Mesendoderm (in vitro differentiated cells): Measurements from ENCODE around the gene ZER1. TPM values are rescaled to one million over a fixed set of nuclear protein-coding genes. Genes with fewer than 3 reads are reported as not detected.

Experiments
- DNase-seq: peaks from one replicate; pipeline ENCODE4 v3.0.0; 2013
- H2AK5ac ChIP-seq: 2 replicates; pipeline ENCODE4 v1.6.1; 2013; ENCODE audit warnings: low read length, inconsistent platforms
- H2BK120ac ChIP-seq: 2 replicates; pipeline ENCODE4 v1.6.1; 2013; ENCODE audit warnings: low read depth, mild to moderate bottlenecking, low read length, moderate library complexity, mixed read lengths
- H2BK15ac ChIP-seq: replicated peaks from 2 replicates; pipeline ENCODE4 v1.6.1; 2013; ENCODE audit warnings: low read depth, mild to moderate bottlenecking, moderate library complexity
- H2BK5ac ChIP-seq: 2 replicates; pipeline ENCODE4 v1.6.1; 2013; ENCODE audit warnings: low read length, inconsistent platforms
- H3K18ac ChIP-seq: 2 replicates; pipeline ENCODE4 v1.6.1; 2013; ENCODE audit warnings: mild to moderate bottlenecking, low read length, mixed read lengths
- H3K23ac ChIP-seq: one replicate; pipeline ENCODE4 v1.6.1; 2013; ENCODE audit warnings: low read length
- H3K27ac ChIP-seq: 2 replicates; pipeline ENCODE4 v1.5.1; 2013; ENCODE audit warnings: low read depth, mild to moderate bottlenecking, inconsistent platforms, low read length, moderate library complexity
- H3K27me3 ChIP-seq: 2 replicates; pipeline ENCODE4 v1.6.1; 2013; ENCODE audit warnings: low read length, control low read depth, mild to moderate bottlenecking, inconsistent platforms; ENCODE audit not compliant: insufficient read depth, poor library complexity
- H3K36me3 ChIP-seq: 2 replicates; pipeline ENCODE4 v1.6.1; 2013; ENCODE audit warnings: low read length, inconsistent platforms; ENCODE audit not compliant: control insufficient read depth, insufficient read depth
- H3K4ac ChIP-seq: one replicate; pipeline ENCODE4 v1.6.1; 2013; ENCODE audit warnings: low read depth, mild to moderate bottlenecking, low read length, moderate library complexity
- H3K4me1 ChIP-seq: 2 replicates; pipeline ENCODE4 v1.6.1; 2013; ENCODE audit warnings: low read depth, low read length, inconsistent platforms; ENCODE audit not compliant: control insufficient read depth
- H3K4me2 ChIP-seq: 2 replicates; pipeline ENCODE4 v1.6.1; 2013; ENCODE audit warnings: low read length
- H3K4me3 ChIP-seq: 2 replicates; pipeline ENCODE4 v1.5.1; 2013; ENCODE audit warnings: mild to moderate bottlenecking, low read length
- H3K56ac ChIP-seq: one replicate; pipeline ENCODE4 v1.6.1; 2013; ENCODE audit warnings: low read length
- H3K79me1 ChIP-seq: 2 replicates; pipeline ENCODE4 v1.6.1; 2013; ENCODE audit warnings: low read length, inconsistent platforms
- H3K79me2 ChIP-seq: 2 replicates; pipeline ENCODE4 v1.6.1; 2013; ENCODE audit warnings: mild to moderate bottlenecking, low read length; ENCODE audit not compliant: control insufficient read depth, insufficient read depth
- H3K9ac ChIP-seq: 2 replicates; pipeline ENCODE4 v1.6.1; 2013; ENCODE audit warnings: low read length, inconsistent platforms
- H4K5ac ChIP-seq: one replicate; pipeline ENCODE4 v1.6.1; 2013; ENCODE audit warnings: low read length
- H4K8ac ChIP-seq: one replicate; pipeline ENCODE4 v1.6.1; 2013; ENCODE audit warnings: low read depth, mild to moderate bottlenecking, control low read depth, low read length, moderate library complexity
- WGBS: extraction: QIAGEN DNeasy Blood & Tissue Kit; methylation state at CpG from one replicate; pipeline ENCODE4 v1.1.7; 2013; ENCODE audit warnings: low lambda C conversion rate, missing lambda C conversion rate; ENCODE audit not compliant: insufficient coverage; ENCODE audit errors: extremely low coverage; 5-methylcytosine and 5-hydroxymethylcytosine counted together
- small RNA-seq: library from polyadenylated mRNA; stranded (forward); fragments of <200 nt; extraction: miRNeasy Mini kit (QIAGEN cat#:217004); gene quantifications from one replicate; pipeline ENCODE3, GENCODE V24; 2013; ENCODE audit not compliant: insufficient read depth

The ZER1 gene

DNA sequence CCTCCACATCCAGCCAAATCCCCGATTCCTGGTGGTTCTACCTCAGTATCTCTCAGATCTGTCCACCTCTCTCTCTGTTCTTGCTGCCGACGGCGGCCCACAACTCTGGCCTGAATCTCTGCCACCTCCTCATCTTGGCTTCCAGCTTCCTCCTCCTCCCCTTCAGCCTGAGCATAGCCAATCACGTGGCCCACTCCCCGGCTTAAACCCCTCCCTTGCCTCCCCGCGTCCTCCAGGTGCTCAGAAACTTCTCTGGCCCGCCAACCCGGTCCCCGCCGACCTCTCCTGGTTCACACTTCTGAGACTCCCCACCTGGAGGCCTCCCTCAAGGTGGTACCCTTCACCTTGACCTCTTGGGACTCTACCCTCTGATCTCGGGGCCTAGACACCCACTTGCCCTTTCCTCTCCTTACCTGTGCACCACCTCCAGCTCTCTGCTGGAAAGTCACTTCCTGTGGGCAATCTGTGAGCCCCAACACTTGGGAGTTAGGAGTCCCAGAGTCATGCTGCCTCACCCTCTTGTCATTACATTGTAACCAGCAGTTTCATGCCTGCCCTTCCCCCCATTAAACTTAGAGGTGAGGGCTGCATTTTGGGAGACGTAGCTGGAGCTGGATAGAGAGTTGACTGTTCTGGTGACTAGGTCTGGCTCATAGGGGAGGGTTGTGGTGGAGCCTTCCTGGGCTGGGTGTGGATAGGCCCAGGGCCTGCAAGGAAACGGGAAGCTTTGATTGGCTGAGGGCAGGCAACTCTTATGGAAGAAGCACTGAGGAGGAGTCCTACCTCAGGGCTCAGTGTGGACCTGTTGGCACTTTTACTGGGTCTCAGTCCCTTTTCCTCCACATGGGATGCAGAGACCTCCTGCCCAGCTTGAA is 87.2 kb downstream of the ZER1 start:
- Histone ChIP-seq H3K23ac (peak overlapping the region; percentile 85), H3K4ac (peak overlapping the region; percentile 76), H2AK5ac (peak overlapping the region; percentile 94), H3K9ac (peak overlapping the region; percentile 96), H2BK5ac (peak overlapping the region; percentile 98), H3K79me1 (peaks cover 10% of the 10 kb centered on the region), H3K27ac (peak overlapping the region; percentile 91), H2BK120ac (no peak overlapping the region), H3K4me1 (peaks cover 7% of the 10 kb centered on the region), H4K5ac (no peak overlapping the region), H3K36me3 (no peaks in the 10 kb centered on the region), H3K27me3 (no peaks in the 10 kb centered on the region), H3K4me2 (peak overlapping the region; percentile 100), H3K56ac (peak overlapping the region; percentile 94), H3K18ac (peak overlapping the region; percentile 77), H3K79me2 (peaks cover 42% of the 10 kb centered on the region), H4K8ac (no peak overlapping the region), H2BK15ac (no peak overlapping the region), H3K4me3 (peak overlapping the region; percentile 89)
- no CpG with 5 or more reads among the region's 15 CpGs for WGBS
- DNase-seq: peak; percentile 96

DNA sequence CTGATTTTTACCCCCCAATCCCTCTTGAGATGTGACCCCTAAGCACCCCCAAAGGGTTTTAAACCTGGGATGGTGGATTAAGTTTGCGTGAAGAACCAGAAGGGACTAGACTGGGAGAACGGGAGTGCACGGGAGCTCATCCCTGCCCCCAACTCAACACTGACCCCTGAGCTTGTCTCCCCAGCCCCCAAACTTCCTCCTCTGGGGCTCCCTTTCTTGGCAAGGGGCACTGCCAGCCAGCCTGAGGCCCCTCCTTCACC is 87.7 kb downstream of the ZER1 start:
- Histone ChIP-seq H4K8ac (no peak overlapping the region), H3K56ac (peak overlapping the region; percentile 94), H3K18ac (peak overlapping the region; percentile 77), H3K9ac (peak overlapping the region; percentile 96), H3K27me3 (no peaks in the 10 kb centered on the region), H4K5ac (no peak overlapping the region), H2AK5ac (peak overlapping the region; percentile 94), H3K79me1 (peaks cover 10% of the 10 kb centered on the region), H3K36me3 (no peaks in the 10 kb centered on the region), H3K4me1 (peaks cover 7% of the 10 kb centered on the region), H3K23ac (peak overlapping the region; percentile 50), H3K27ac (peak overlapping the region; percentile 91), H2BK5ac (peak overlapping the region; percentile 98), H2BK120ac (no peak overlapping the region), H3K4me2 (peak overlapping the region; percentile 96), H3K79me2 (peaks cover 42% of the 10 kb centered on the region), H2BK15ac (no peak overlapping the region), H3K4me3 (peak overlapping the region; percentile 89), H3K4ac (peak overlapping the region; percentile 76)
- WGBS: no CpG with 5 or more reads among the region's 3 CpGs
- DNase-seq: no peak

DNA sequence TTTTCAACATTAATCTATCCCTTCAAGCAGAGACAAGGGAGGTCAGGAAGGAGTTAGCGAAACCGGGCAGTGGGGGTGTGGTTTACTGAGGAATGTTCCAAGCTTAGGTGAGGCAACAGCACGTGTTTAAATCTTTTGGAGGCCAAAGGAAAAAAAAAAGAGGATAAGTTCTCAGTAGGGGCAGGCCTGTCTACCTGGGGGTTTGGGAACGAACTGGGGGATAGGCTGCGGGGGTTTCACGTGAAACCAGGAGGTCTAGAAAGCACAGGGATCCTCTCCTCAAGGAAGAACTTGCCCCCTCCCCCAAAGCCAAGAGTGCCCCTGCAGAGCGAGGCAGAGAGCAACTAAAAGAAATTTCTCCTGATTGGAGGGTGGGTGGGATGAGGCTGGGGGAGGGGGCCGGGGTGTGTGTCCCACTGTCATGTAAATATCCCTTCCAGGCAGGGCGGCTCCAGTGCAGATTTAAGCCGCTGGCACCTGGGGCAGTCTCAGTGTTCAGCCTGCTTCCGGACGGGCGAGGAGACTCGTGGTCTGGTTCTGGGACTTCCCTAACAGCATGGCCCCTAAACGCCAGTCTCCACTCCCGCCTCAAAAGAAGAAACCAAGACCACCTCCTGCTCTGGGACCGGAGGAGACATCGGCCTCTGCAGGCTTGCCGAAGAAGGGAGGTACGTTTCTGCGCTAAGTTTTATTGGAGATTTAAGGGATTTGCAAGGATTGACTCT is 88.2 kb downstream of the ZER1 start:
- peak overlapping the region; percentile 76 for H3K4ac ChIP-seq
- peak overlapping the region; percentile 98 for H2BK5ac ChIP-seq
- H3K36me3 ChIP-seq: no peaks in the 10 kb centered on the region
- peak; percentile 95 for DNase-seq
- peak overlapping the region; percentile 94 for H3K56ac ChIP-seq
- H3K18ac ChIP-seq: peak overlapping the region; percentile 88
- H3K23ac ChIP-seq: peak overlapping the region; percentile 50
- peaks cover 10% of the 10 kb centered on the region for H3K79me1 ChIP-seq
- no peak overlapping the region for H2BK120ac ChIP-seq
- no CpG with 5 or more reads among the region's 21 CpGs for WGBS
- peak overlapping the region; percentile 57 for H4K8ac ChIP-seq
- H3K27ac ChIP-seq: peak overlapping the region; percentile 91
- peaks cover 41% of the 10 kb centered on the region for H3K79me2 ChIP-seq
- H3K4me3 ChIP-seq: peak overlapping the region; percentile 89
- peak overlapping the region; percentile 96 for H3K4me2 ChIP-seq
- peak overlapping the region; percentile 94 for H2AK5ac ChIP-seq
- H3K9ac ChIP-seq: peak overlapping the region; percentile 96
- no peaks in the 10 kb centered on the region for H3K27me3 ChIP-seq
- H2BK15ac ChIP-seq: no peak overlapping the region
- peaks cover 7% of the 10 kb centered on the region for H3K4me1 ChIP-seq
- no peak overlapping the region for H4K5ac ChIP-seq

Small RNA genes lying within 50 kb of the gene (small RNA-seq; reads per million reads assigned to genes)
- gene RF00017: not detected
- not detected for gene RN7SL560P
